OCI-LY7 (cell line): ENCODE measurements around the gene EPHB4.

Experiments
- EZH2phosphoT487 ChIP-seq: fragments of 200-600 bp; sonication (generic); IDR thresholded peaks from 2 replicates; pipeline ENCODE4 v1.6.1; 2018; ENCODE audit warnings: low read depth, borderline replicate concordance, mild to moderate bottlenecking, mixed run types, antibody characterized with exemption, low read length, moderate library complexity, mixed read lengths
- TF ChIP-seq, protein P1 (sequence below): fragments of 200-600 bp; sonication (generic); conservative IDR thresholded peaks from 2 replicates; pipeline ENCODE4 v1.5.1; 2014; ENCODE audit warnings: mild to moderate bottlenecking, antibody characterized with exemption, low read length, moderate library complexity, mixed read lengths

DNA sequence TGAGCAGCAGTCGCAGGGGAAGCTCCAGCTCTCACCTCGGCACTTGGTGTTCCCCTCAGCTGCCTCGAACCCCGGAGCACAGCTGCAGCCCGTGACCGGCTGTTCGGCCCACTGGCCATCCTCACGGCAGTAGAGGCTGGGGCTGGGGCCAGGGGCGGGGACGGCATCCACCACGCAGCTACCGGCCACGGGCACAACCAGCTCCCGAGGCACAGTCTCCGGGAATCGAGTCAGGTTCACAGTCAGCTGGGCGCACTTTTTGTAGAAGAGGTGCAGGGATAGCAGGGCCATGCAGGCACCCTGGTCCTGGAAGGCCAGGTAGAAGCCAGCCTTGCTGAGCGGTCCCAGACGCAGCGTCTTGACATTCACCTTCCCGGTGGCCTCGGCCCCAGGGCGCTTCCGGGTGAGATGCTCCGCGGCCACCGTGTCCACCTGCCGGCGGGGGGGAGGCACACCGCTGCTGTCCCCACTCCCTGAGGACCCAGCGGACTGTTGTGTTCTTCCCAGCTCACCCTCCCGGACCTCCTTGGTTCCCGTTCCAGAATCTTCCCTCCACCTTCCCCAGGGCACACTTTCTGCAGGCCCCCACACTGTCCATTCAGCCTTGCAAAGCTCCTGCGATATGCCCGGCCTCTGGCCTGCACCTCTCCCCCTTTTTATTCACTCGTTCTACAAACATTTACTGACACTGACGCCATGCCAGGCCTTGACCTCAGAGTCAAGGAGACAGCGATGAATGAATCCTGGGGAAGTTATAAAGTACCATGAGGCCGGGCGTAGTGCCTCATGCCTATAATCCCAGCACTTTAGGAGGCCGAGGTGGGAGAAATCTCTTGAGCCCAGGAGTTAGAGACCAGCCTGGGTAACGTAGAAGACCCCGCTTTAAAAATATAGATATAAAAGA, 4.8 kb downstream of the EPHB4 start:
- TF ChIP-seq, protein P1, sequence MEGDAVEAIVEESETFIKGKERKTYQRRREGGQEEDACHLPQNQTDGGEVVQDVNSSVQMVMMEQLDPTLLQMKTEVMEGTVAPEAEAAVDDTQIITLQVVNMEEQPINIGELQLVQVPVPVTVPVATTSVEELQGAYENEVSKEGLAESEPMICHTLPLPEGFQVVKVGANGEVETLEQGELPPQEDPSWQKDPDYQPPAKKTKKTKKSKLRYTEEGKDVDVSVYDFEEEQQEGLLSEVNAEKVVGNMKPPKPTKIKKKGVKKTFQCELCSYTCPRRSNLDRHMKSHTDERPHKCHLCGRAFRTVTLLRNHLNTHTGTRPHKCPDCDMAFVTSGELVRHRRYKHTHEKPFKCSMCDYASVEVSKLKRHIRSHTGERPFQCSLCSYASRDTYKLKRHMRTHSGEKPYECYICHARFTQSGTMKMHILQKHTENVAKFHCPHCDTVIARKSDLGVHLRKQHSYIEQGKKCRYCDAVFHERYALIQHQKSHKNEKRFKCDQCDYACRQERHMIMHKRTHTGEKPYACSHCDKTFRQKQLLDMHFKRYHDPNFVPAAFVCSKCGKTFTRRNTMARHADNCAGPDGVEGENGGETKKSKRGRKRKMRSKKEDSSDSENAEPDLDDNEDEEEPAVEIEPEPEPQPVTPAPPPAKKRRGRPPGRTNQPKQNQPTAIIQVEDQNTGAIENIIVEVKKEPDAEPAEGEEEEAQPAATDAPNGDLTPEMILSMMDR = no peak
- TF ChIP-seq EZH2phosphoT487 = no peak
